ENCODE data around the gene NR2F2. TPM values are rescaled to one million over a fixed set of nuclear protein-coding genes. Genes with fewer than 3 reads are reported as not detected.

The NR2F2 gene
- total RNA-seq, 2 experiments from 2014 or later = not detected

DNA sequence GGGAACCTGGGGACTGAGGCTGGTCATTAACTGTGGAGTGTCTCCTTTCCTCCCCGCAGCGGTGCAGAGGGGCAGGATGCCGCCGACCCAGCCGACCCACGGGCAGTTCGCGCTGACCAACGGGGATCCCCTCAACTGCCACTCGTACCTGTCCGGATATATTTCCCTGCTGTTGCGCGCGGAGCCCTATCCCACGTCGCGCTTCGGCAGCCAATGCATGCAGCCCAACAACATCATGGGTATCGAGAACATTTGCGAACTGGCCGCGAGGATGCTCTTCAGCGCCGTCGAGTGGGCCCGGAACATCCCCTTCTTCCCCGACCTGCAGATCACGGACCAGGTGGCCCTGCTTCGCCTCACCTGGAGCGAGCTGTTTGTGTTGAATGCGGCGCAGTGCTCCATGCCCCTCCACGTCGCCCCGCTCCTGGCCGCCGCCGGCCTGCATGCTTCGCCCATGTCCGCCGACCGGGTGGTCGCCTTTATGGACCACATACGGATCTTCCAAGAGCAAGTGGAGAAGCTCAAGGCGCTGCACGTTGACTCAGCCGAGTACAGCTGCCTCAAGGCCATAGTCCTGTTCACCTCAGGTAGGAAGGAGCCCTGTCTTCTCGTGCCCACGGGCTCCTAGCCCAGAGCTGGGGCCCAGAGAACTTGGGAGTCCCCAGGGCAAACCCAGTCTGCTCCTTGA is 3.7 kb downstream of the NR2F2 start:
- Mint-ChIP-seq H3K27ac (no peak overlapping the region), H3K36me3 (ENCODE audit: low read depth) (peaks cover 3% of the 10 kb centered on the region), H3K9me3 (no peaks in the 10 kb centered on the region), H3K4me3 (no peak overlapping the region), H3K27me3 (peaks cover 75% of the 10 kb centered on the region), H3K4me1 (ENCODE audit: low read depth) (peaks cover 14% of the 10 kb centered on the region)
- ChIA-PET CTCF (no interaction called here), POLR2A (no interaction called here)
- no peak for DNase-seq
- TF ChIP-seq, protein P1, sequence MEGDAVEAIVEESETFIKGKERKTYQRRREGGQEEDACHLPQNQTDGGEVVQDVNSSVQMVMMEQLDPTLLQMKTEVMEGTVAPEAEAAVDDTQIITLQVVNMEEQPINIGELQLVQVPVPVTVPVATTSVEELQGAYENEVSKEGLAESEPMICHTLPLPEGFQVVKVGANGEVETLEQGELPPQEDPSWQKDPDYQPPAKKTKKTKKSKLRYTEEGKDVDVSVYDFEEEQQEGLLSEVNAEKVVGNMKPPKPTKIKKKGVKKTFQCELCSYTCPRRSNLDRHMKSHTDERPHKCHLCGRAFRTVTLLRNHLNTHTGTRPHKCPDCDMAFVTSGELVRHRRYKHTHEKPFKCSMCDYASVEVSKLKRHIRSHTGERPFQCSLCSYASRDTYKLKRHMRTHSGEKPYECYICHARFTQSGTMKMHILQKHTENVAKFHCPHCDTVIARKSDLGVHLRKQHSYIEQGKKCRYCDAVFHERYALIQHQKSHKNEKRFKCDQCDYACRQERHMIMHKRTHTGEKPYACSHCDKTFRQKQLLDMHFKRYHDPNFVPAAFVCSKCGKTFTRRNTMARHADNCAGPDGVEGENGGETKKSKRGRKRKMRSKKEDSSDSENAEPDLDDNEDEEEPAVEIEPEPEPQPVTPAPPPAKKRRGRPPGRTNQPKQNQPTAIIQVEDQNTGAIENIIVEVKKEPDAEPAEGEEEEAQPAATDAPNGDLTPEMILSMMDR (IDR thresholded peaks at IDR 0.05) = no peak
- ATAC-seq = no peak
- intact Hi-C loops (cut with micrococcal nuclease) = no loop called here

DNA sequence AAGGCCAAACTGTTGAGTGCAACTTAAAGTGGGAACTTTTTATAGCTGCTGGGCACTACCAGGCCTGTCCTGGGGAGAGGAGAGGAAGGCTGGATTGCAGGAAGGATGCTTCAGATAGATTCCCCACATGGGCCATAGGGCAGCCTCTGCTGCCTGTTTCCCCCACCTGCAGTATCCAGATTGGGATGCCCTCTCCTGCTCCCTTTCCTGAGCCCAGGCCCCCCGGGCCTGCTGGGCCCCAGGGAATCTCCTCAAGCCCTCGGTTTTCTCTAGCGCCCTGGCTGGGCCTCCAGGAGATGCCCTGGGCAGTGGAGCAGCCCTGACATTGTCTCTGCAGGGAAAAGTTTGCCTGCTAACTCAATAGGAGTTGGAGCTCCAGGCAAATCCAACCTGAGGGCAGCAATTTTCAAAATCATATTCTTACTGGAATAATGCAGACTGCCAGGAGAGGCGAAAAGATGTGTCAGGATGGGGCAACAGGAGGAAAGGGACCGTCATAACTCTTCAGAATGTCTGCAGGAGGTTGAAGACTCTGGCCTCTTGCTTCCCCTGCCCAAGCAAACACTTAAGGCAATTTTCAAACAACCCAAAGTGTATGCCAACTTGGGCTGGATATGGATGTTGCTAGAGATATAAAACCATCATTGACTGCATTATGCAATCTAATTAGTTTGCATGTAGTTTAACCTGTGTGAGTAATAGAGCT is 4.4 kb downstream of the NR2F2 start:
- Mint-ChIP-seq H3K4me3 (no peak overlapping the region), H3K36me3 (ENCODE audit: low read depth) (peaks cover 3% of the 10 kb centered on the region), H3K9me3 (no peaks in the 10 kb centered on the region), H3K27ac (no peak overlapping the region), H3K27me3 (peaks cover 75% of the 10 kb centered on the region), H3K4me1 (ENCODE audit: low read depth) (peaks cover 14% of the 10 kb centered on the region)
- ChIA-PET POLR2A (no interaction called here), CTCF (interaction anchor here (3.1 kb wide), 1 partner anchor 8 kb away, joined by 10 read pairs; no protein-coding TSS in a partner anchor)
- DNase-seq (no peak), ATAC-seq (no peak)
- TF ChIP-seq, protein P1 (IDR thresholded peaks at IDR 0.05) = no peak
- intact Hi-C loops (cut with micrococcal nuclease) = no loop called here

DNA sequence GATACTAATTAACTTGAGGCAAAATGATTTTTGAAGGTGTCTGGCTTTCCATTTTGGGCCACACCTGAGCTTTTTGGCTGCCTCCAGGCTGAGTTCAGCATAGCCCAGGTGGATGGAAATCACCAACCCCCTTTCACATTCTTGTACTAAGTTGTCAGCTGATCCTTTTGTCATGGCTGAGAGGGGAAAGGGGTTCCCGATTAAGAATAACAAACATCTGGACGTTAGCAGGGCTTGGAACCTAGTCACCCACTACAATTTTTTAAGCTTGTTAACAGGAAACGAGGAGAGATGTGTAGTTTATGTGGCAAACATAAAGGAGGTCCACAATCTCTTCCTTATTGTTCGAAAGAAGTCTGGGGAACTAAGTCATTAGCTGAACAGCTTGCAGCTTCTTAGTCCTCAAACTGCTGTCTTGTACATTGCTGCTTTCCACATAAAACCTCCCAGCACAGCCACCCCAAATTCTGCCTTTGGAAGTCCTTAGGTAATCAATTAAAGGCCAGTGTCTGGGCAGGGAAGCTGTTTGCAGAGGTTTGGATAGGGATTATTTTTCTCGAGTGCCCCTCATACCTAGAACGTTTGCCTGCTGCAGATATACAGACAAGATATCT is 5.0 kb downstream of the NR2F2 start:
- H3K4me1 Mint-ChIP-seq (ENCODE audit: low read depth) = peaks cover 16% of the 10 kb centered on the region
- DNase-seq (no peak), ATAC-seq (no peak)
- H3K4me3 Mint-ChIP-seq = no peak overlapping the region
- TF ChIP-seq, protein P1 (IDR thresholded peaks at IDR 0.05) = no peak
- intact Hi-C loops (cut with micrococcal nuclease) = no loop called here
- ChIA-PET CTCF (interaction anchor here (3.1 kb wide), 1 partner anchor 8 kb away, joined by 10 read pairs; no protein-coding TSS in a partner anchor), POLR2A (interaction anchor here (0.6 kb wide), 1 partner anchor 21 kb away, joined by 3 read pairs; no protein-coding TSS in a partner anchor)
- peaks cover 6% of the 10 kb centered on the region for H3K36me3 Mint-ChIP-seq (ENCODE audit: low read depth)
- H3K27me3 Mint-ChIP-seq = peaks cover 77% of the 10 kb centered on the region
- peaks cover 2% of the 10 kb centered on the region for H3K9me3 Mint-ChIP-seq
- H3K27ac Mint-ChIP-seq = no peak overlapping the region

DNA sequence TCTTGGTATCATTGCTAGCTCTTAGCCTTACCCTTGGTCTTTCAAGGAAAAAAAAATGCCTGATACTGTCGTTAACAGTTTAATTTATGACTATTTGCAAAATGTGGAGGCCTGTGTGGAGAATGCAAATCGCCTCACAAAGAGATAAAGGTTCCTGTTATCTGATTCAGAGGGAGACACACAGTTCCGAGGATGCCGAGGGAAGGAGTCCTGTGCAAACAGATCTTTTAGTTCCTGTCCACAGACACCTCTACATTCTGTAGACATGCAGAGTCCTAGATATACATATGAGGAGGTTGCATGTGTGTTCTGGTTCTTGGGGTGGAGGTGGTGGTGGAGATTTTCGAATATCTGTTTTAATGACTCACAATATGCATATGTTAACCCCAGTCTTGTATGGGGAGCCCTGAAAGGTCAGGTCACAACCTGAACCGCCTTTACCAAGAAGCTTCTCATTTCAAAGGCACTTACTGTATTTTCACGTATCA is 5.7 kb downstream of the NR2F2 start:
- Mint-ChIP-seq H3K4me3 (no peak overlapping the region), H3K27me3 (peaks cover 78% of the 10 kb centered on the region), H3K9me3 (peaks cover 2% of the 10 kb centered on the region), H3K4me1 (ENCODE audit: low read depth) (peaks cover 13% of the 10 kb centered on the region), H3K36me3 (ENCODE audit: low read depth) (peaks cover 6% of the 10 kb centered on the region), H3K27ac (no peak overlapping the region)
- TF ChIP-seq, protein P1 (IDR thresholded peaks at IDR 0.05) = no peak
- ChIA-PET POLR2A (no interaction called here), CTCF (interaction anchor here (3.1 kb wide), 1 partner anchor 9 kb away, joined by 10 read pairs; no protein-coding TSS in a partner anchor)
- DNase-seq (no peak), ATAC-seq (no peak)
- intact Hi-C loops (cut with micrococcal nuclease) = no loop called here
